EH (cell line): ENCODE results near the gene FBXL15.

ENCODE experiments used
- DNase-seq: peaks from one replicate; pipeline ENCODE4 v3.0.0-alpha.2; 2015; ENCODE audit warnings: low read depth

Gene FBXL15

DNA sequence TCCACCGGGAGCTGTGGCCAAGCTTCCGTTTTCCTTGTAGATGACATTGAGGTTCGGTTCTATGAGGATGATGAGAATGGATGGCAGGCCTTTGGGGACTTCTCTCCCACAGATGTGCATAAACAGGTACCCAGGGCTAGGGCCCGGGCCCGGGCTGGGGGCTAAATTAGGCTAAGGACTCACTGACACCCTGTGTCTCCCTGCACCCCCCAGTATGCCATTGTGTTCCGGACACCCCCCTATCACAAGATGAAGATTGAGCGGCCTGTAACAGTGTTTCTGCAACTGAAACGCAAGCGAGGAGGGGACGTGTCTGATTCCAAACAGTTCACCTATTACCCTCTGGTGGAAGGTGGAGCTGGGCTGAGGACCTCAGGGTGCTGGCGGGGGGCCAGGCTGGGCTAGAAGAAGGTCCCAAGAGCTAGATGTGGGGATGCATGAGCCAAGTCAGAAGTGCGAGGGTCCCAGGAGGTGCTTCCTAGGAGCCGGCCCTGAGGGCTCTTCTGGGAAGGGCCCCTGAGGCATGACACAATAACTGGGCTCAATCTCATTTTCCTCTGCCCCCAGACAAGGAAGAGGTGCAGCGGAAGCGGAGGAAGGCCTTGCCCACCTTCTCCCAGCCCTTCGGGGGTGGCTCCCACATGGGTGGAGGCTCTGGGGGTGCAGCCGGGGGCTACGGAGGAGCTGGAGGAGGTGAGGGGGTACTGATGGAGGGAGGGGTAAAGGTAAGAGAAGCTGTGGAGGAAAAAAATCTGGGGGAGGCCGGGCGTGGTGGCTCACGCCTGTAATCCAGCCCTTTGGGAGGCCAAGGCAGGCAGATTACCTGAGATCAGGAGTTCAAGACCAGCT lies 22.2 kb upstream of the FBXL15 start:
- no peak for DNase-seq

DNA sequence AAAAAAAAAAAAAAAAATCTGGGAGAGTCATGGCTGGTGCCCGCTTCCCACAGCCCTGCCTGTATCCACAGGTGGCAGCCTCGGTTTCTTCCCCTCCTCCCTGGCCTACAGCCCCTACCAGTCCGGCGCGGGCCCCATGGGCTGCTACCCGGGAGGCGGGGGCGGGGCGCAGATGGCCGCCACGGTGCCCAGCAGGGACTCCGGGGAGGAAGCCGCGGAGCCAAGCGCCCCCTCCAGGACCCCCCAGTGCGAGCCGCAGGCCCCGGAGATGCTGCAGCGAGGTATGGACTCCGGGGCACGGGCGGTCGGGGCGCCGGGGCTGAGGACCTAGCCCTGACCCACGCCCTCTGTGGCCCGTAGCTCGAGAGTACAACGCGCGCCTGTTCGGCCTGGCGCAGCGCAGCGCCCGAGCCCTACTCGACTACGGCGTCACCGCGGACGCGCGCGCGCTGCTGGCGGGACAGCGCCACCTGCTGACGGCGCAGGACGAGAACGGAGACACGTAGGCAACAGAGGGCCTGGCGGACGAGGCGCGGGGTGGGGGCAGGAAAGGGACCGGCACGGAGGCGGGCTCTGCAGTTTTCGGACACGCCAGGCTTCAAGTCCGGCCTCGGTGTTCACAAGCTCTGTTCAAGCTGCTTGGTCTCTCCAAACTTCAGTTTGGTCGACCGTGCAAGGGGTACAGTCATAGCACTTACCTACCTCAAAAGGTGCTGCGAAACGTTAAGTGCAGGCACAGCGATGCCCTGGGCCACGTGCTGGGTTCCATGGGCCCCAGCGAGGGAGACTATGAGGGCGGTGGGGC lies 21.2 kb upstream of the FBXL15 start:
- peak; percentile 85 for DNase-seq

DNA sequence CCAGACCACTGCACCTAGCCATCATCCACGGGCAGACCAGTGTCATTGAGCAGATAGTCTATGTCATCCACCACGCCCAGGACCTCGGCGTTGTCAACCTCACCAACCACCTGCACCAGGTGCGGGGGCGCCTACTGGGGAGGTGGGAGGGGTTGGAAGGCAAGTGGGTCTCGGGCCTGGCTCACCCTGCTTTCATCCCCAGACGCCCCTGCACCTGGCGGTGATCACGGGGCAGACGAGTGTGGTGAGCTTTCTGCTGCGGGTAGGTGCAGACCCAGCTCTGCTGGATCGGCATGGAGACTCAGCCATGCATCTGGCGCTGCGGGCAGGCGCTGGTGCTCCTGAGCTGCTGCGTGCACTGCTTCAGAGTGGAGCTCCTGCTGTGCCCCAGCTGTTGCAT lies 20.6 kb upstream of the FBXL15 start:
- DNase-seq: no peak

DNA sequence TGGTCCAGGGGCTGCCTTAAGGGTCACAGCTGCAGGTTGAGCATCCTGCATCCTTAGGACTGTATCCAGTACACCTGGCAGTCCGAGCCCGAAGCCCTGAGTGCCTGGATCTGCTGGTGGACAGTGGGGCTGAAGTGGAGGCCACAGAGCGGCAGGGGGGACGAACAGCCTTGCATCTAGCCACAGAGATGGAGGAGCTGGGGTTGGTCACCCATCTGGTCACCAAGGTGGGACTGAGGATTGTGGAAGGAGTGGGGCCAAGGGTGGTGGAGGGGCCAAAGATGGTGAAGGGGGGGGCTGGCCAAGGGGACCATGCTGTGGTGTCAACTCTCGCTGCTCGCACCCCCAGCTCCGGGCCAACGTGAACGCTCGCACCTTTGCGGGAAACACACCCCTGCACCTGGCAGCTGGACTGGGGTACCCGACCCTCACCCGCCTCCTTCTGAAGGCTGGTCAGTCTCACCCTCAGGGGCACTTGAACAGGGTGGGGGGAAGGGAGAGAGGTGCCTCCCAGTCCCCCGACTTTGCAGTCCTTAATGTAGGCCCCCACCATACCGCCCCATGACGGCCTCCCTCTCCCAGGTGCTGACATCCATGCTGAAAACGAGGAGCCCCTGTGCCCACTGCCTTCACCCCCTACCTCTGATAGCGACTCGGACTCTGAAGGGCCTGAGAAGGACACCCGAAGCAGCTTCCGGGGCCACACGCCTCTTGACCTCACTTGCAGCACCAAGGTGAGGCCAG lies 19.9 kb upstream of the FBXL15 start:
- no peak for DNase-seq

DNA sequence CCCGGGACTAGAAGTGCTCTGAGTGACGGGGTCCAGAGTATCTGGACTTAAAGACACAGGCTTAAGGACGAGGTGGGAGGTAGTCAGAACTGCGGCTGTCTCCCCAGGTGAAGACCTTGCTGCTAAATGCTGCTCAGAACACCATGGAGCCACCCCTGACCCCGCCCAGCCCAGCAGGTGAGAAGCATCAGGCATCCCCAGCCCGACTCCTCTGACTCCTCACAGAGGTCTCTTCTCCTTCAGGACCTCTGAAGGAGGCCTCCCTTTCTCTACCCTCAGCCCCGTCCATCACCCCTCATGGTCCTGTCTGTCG lies 19.3 kb upstream of the FBXL15 start:
- DNase-seq: no peak

DNA sequence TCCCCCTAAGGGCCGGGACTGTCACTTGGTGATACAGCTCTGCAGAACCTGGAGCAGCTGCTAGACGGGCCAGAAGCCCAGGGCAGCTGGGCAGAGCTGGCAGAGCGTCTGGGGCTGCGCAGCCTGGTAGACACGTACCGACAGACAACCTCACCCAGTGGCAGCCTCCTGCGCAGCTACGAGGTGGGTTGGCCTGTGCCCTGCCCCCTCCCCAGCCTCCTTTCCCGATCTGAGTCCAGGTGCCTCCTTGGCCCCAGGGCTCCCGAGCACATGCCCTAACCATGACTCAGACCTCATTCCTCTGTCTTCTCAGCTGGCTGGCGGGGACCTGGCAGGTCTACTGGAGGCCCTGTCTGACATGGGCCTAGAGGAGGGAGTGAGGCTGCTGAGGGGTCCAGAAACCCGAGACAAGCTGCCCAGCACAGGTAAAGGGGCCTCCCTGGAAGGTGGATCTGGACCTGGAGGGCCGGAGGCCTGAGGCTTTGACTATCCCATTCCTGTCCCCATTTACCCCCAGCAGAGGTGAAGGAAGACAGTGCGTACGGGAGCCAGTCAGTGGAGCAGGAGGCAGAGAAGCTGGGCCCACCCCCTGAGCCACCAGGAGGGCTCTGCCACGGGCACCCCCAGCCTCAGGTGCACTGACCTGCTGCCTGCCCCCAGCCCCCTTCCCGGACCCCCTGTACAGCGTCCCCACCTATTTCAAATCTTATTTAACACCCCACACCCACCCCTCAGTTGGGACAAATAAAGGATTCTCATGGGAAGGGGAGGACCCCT lies 18.7 kb upstream of the FBXL15 start:
- DNase-seq: peak; percentile 65

DNA sequence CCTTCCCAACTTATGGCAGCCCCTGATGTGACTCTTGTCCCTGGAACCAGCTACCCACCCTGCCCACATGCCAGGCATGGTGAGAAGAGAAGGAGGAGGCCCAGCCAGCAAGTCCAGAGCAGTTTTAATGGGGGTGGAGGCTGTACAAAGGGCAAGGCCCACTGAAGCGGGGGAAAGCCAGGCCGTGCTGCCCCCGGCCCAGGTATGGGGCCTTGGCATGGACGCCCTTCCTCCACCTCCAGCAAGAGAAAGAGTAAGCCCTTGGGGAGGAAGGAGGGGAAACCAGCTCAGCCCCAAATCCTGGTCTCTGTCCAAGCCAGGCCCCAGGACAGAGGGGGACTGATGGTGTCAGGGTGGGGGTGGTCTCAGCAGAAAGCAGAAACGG lies 18.1 kb upstream of the FBXL15 start:
- no peak for DNase-seq

DNA sequence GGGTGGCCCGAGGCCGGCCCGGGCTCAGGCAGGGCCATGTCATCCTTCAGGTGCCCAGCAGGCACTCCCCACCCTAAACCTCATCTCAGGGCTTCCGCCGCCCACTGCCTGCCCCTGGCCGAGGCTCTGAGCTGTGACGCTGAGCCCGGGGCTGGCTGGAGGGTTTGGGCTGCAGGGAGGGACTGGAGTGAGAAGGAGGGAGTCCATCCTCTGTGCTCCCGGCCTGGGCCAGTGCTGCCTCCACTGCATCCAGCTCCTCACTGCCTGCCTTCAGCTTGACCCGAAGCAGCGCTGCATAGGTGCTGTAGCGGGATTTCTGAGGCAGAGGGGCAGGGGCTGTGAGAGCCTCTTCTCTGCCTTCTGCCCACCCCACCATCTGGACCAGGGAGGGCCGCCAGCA lies 17.5 kb upstream of the FBXL15 start:
- DNase-seq: no peak

DNA sequence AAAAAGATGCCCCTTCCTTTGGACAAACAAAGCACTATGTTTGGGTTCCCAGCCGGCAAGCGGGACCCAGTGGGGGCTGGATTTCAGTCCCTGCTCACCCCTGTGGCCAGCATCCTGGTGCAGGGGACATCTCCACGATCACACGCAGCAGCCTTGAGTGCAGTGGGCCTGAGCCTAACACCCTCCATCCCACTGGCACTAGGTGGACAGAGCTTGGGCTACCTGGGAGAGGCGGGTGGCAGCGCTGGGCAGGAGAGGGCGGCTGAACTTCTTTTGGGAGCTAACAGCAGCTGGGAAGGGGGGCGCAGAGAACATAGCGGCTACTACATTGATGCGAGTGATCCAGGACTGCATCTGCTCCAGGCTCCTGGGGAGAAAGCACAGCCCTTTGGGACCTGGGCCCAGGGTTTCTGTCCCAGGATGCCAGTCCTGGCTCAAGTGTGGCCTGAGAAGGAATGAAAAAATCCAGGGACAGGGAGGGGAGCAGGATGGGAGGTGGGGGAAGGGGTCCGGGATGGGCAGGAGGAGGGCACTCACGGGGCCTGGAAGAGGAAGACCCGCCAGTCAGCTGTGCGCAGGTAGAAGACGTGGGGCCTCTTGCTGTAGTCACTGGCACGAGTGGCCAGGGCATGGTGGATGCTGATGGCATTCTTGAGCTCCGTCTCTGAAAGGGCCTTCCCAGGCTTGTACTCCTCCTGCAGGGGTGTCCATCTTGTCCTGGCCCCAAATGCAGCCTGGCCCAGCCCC lies 16.1 kb upstream of the FBXL15 start:
- no peak for DNase-seq

DNA sequence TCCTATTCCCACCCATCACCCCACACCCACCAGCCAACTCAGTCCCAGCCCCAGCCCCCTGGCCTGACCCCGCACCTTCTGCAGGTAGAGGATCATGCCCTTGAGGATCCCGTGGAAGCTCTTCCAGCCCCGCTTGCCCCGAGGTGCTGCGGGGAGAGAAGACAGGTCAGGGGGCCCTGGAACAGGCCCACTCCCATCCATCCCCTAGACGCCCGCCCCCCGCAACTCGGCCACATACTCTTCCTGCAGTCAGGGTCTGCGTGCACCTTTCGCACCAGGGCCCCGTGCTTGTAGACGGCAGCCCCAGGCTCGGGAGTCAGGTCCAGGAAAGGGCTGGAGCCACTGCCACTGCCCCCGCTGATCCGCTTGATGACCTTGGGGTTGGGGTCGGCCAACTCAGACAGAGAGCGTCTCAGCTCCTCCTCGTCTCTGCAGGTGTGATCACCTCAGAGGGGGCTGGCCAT lies 15.5 kb upstream of the FBXL15 start:
- DNase-seq: no peak

DNA sequence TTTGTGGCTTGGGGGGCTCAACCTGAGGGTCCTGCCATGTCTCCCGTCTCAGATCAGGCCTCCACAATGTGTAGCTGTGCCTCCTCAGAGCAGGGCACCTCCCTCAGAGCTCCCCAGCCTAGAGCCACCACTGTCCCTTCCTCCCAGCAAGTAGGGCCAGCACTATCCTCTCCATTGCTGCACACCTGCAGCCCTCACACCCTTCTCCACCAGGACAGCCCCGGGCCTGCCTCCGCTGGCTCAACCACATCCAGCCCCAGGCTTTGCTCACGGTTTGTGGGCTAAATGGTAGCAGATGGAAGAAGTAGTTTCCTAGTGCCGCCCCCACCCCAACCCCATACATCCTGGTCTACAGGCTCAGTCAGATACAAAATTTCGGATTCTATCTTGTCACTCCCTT lies 15.0 kb upstream of the FBXL15 start:
- no peak for DNase-seq

DNA sequence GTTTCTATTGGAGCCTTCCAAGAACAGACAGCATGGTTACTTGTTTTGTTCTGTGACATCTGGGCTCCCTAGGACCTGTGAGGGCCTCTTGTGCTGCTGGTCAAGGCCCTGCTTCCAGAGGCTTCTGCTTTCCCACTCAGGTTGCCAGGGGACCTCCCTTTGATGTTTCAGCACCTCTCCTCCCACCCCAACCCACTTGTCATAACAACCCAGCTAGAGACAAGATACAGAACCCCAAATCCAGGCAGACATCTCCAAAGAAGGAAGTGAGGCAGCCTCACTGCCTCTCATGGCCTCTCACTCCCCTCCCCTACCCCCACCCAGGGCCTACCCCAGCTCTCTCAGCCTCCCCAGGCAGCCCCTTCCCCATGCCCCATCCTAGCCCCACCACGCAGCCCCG lies 13.8 kb upstream of the FBXL15 start:
- DNase-seq: no peak

DNA sequence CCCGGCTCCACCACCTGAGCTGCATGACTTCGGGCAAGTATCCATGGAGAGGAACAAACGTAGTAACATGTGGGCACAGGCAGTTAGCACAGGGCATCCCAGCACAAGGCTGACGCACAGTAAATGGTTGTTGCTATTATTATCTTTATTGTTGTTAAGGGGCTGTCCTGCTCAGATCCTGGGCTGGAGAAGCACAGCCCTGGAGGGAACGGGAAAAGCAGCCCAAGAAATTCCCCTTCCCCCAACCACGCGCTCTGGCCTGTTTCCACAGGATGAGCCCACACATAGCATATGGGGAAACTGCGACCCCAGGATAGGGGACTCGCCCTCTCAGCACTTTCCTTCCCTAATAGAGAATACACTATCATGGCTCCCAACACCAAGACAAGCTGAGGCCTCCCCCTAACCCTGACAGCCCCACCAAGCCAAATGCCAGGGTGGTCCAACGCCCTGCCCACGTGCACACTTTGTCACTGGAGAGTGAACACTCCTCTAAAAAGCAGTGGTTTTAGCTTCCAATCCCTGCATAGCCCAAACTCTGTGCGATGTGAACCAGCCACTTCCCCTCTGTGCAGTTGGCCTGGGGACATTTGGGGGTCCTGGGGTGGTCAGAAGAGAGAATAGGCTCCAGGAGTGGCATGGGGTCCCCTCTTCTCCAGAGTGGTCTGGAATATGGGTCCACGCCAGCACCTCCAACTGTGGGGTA lies 13.1 kb upstream of the FBXL15 start:
- DNase-seq: no peak

DNA sequence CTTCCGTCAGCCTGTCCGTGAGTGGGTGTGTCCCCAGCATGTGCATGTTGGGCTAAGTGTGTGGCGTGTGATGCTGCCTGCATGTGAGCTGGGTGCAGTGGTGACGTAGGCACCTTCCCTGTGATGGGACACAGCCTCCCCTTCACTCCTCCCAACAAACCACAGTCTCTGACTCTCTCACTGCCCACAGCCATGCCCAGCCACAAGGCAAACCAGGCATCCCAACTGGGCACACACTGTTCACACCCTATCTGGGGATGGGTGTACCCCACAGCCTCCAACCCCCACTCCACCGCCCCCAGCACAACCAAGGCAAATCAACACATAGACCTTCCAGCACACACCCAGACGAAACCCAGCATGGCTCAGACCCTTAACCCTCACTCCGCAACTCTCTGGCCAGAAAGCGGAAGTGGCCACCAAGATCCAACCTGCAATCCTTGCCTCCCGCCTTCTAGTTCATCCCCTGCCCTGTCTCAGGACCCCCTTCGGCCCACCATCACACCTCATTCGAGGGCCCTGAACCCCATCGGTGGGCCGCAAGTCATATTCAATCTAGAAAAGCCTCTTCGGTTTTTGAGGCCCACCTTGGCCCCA lies 12.4 kb upstream of the FBXL15 start:
- DNase-seq: no peak

DNA sequence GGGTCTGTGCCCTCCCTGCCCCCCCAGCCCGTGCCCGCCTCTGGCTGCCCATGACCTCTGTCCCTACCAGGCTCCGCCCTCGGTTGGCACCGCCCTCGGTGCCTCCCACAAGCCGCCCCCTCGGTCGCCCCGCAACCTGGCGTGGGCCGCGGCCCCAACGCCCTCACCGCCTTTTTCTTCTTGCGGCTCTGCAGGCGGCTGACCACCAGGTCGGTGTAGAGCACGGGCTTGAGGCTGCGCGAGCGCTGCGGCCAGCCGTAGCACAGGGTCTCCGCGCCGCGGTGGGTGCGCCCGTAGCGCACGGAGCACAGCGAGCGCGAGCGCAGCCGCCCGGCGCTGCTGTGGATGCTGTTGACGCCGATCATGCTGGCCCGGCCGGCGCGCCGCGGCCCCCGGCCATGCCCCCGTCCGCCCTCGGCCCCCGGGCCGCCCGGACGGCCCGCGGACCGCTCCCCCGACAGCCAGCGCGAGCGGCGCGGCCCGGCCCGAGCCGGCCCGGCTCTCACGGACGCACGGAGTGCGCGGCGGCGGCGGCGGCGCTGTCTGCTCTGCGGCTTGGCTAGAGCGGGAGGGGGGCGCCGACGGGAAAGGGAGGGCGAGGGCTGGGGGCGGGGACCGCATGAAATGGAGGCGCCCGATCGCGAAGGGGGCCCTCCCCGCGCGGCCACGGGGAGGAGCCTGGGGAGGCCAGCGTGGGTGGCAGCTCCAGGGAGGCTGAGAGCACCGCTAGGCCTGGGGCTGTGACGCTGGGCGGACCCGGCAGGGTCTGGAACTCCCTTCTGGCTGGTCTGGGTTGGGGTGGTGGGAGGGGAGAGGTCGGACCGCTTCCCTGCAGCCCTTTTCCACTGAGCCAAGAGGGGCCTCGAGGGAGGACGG lies 11.7 kb upstream of the FBXL15 start:
- no peak for DNase-seq

DNA sequence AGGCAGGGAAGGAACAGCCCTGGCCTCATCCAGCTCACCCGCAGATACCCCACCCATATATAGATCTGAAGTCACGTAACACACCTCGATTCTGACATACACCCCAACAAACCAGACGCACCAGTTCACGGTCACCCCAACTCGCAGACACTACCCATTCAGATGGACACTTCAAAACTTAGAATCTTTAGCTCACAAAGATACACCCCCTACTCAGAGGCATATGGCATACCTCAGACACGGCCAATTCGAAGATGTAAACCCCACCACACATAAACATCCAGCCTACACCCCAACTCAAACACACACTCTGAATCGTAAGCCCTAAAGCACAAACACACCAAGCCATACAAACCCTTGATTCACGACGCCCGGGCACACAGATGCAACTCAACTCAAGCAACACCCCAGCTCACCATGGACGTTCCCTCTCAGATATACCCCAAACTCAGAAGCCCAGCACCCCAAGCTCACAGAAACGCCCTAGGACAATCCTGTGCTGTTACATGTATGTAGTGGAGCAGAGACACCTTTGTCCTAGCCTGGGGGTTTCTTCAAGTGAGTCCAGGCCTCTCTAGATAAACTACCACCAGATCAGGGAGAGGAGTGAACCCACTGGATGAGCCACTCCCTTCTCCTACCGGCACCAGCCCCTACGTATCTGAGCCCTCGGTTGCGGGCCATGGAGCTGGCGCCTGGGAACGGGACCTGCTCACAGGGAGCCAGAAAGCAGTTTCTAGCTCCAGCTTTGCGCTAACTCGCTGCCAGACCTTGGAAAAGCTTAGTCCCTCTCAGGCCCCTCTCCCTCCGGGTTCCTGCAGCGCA lies 10.8 kb upstream of the FBXL15 start:
- DNase-seq: no peak

DNA sequence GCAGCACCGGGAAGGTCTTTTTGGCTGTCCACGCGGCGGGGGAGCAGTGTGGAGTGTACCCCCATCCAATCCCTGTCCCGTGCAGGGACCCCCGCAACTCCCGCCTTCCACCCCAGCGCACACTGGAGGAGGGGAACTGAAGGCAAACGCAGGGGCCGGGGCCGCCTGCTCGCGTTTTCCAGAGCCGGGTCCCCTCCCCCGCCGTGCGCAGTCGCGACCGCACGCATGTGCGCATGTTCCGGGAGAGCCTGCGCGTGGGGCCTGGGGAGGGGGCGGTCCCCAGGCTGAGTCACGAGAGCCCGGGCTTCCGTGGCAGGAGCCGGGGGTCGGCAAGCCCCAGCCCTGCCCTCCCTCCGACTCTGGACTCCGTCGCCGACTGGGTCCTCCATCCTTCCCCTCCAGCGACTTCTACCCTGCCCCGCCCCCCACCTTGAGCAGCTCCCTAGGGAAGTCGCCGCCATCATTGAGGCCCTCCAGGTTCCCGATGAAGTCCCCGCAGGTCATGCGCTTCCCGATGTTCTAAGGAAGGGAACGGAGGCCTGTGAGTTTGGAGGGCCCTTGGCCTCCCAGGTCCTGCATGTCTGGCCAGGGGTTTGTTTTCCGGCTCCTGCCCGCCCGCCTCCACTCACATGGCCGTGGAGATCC lies 10.1 kb upstream of the FBXL15 start:
- no peak for DNase-seq
